Measurements from ENCODE around the gene BLVRA.

Gene BLVRA

GRCh38 chr7:43750016-43750887, 8.2 kb upstream of the BLVRA start:
- no peak for DNase-seq

- no peak for DNase-seq
Measured at GRCh38 chr7:43752411-43752810, 6.1 kb upstream of the BLVRA start.

- no peak for DNase-seq
Measured at GRCh38 chr7:43753271-43753810, 5.1 kb upstream of the BLVRA start.

- no peak for DNase-seq
Measured at GRCh38 chr7:43753843-43754242, 4.6 kb upstream of the BLVRA start.

- no peak for DNase-seq
Measured at GRCh38 chr7:43754596-43754995, 3.9 kb upstream of the BLVRA start.

GRCh38 chr7:43756368-43757072, 2.0 kb upstream of the BLVRA start:
- DNase-seq = no peak

GRCh38 chr7:43757073-43757720, 1.3 kb upstream of the BLVRA start:
- DNase-seq = no peak

- peak; percentile 85 for DNase-seq
Measured at GRCh38 chr7:43758822-43759683, 573 bp downstream of the BLVRA start.

- no peak for DNase-seq
Measured at GRCh38 chr7:43760861-43761260, 2.4 kb downstream of the BLVRA start.

- no peak for DNase-seq
Measured at GRCh38 chr7:43761382-43761781, 2.9 kb downstream of the BLVRA start.

GRCh38 chr7:43761938-43762692, 3.6 kb downstream of the BLVRA start:
- DNase-seq = no peak

GRCh38 chr7:43763183-43763582, 4.7 kb downstream of the BLVRA start:
- DNase-seq = no peak

- DNase-seq = no peak
Measured at GRCh38 chr7:43764039-43764761, 5.7 kb downstream of the BLVRA start.

GRCh38 chr7:43764807-43765491, 6.5 kb downstream of the BLVRA start:
- no peak for DNase-seq

- no peak for DNase-seq
Measured at GRCh38 chr7:43766564-43766963, 8.1 kb downstream of the BLVRA start.

GRCh38 chr7:43767311-43767710, 8.8 kb downstream of the BLVRA start:
- no peak for DNase-seq

- no peak for DNase-seq
Measured at GRCh38 chr7:43768201-43768886, 9.9 kb downstream of the BLVRA start.

- no peak for DNase-seq
Measured at GRCh38 chr7:43768887-43769272, 10.4 kb downstream of the BLVRA start.

GRCh38 chr7:43769281-43769680, 10.8 kb downstream of the BLVRA start:
- DNase-seq = no peak

Data from retina (tissue), 1 donor.